Activated B cell treated with CpG ODN at 0.5 μM for 24 hours (primary cell): ENCODE results near the gene TCF15. TPM values are rescaled to one million over a fixed set of nuclear protein-coding genes. Genes with fewer than 3 reads are reported as not detected.

Experiments
- ATAC-seq: fragments of 200-7000 bp; cut with Tn5 transposase; one replicate; pipeline ENCODE4 v1.10.0; 2021; ENCODE audit warnings: low read depth, mild to moderate bottlenecking, moderate library complexity
- CTCF ChIA-PET: fragments of 350-600 bp; sonication (Branson Sonifier 250); formaldehyde crosslinking; loops from one replicate; lab custom pipeline; 2021; ENCODE audit warnings: antibody characterized with exemption; lab: Charles Lee
- POLR2A ChIA-PET: fragments of 350-600 bp; sonication (Branson Sonifier 250); formaldehyde crosslinking; loops from one replicate; lab custom pipeline; 2021; ENCODE audit warnings: antibody characterized with exemption; lab: Charles Lee
- DNase-seq: peaks from one replicate; pipeline ENCODE4 v3.0.0; 2022
- H3K27ac Mint-ChIP-seq: one replicate; pipeline ENCODE4 v1.8.0; 2020; ENCODE audit warnings: mixed read lengths
- H3K27me3 Mint-ChIP-seq: one replicate; pipeline ENCODE4 v1.8.0; 2021; ENCODE audit warnings: mixed read lengths
- H3K36me3 Mint-ChIP-seq: one replicate; pipeline ENCODE4 v1.8.0; 2021; ENCODE audit warnings: low read depth, mixed read lengths
- H3K4me1 Mint-ChIP-seq: one replicate; pipeline ENCODE4 v1.8.0; 2021; ENCODE audit warnings: mixed read lengths
- H3K4me3 Mint-ChIP-seq: one replicate; pipeline ENCODE4 v1.8.0; 2020; ENCODE audit warnings: mild to moderate bottlenecking, mixed read lengths
- H3K9me3 Mint-ChIP-seq: one replicate; pipeline ENCODE4 v1.8.0; 2020; ENCODE audit warnings: mixed read lengths
- CTCF ChIP-seq: fragments of 200-600 bp; IDR thresholded peaks from one replicate; pipeline ENCODE4 v1.8.0; 2022; ENCODE audit warnings: antibody characterized with exemption, mild to moderate bottlenecking
- intact Hi-C: fragments of 100-400 bp; cut with micrococcal nuclease; formaldehyde crosslinking; loops from one replicate; pipeline ENCODE4 v1.15.1; 2024
- total RNA-seq: library from RNA; stranded (reverse); gene quantifications from 2 replicates; pipeline ENCODE4 v1.2.3, GENCODE V29; 2022

TCF15 gene
- total RNA-seq, 1 donor from 2014 or later, result not detected

GRCh38 chr20:654417-654750 is 44.3 kb upstream of the TCF15 start:
- TF ChIP-seq CTCF, result no peak
- peak overlapping the region; percentile 38 for H3K4me3 Mint-ChIP-seq
- CTCF ChIA-PET, result no interaction called here
- no peaks in the 10 kb centered on the region for H3K9me3 Mint-ChIP-seq
- no peak for DNase-seq
- H3K4me1 Mint-ChIP-seq, result peaks cover 23% of the 10 kb centered on the region
- intact Hi-C loops, result no loop called here
- peaks cover 18% of the 10 kb centered on the region for H3K27me3 Mint-ChIP-seq
- ATAC-seq, result no peak
- H3K36me3 Mint-ChIP-seq, result no peaks in the 10 kb centered on the region
- H3K27ac Mint-ChIP-seq, result no peak overlapping the region
- POLR2A ChIA-PET, result no interaction called here

GRCh38 chr20:653590-654416 is 43.7 kb upstream of the TCF15 start:
- intact Hi-C loops, result loop anchor here (1.0 kb wide), 2 partner anchors 74 to 111 kb away; partner anchors contain the start of gene CSNK2A1
- peak overlapping the region; percentile 7 for H3K27ac Mint-ChIP-seq
- no peak for TF ChIP-seq CTCF
- H3K27me3 Mint-ChIP-seq, result peaks cover 14% of the 10 kb centered on the region
- H3K4me1 Mint-ChIP-seq, result peaks cover 23% of the 10 kb centered on the region
- H3K4me3 Mint-ChIP-seq, result peak overlapping the region; percentile 81
- no peaks in the 10 kb centered on the region for H3K9me3 Mint-ChIP-seq
- H3K36me3 Mint-ChIP-seq, result peaks cover 1% of the 10 kb centered on the region
- CTCF ChIA-PET, result no interaction called here
- no peak for ATAC-seq
- no peak for DNase-seq
- POLR2A ChIA-PET, result interaction anchor here (0.5 kb wide), 1 partner anchor 262 kb away, joined by 3 read pairs; no protein-coding TSS in a partner anchor

GRCh38 chr20:653110-653589 is 43.0 kb upstream of the TCF15 start, which contains the start of gene SRXN1:
TSS of gene SRXN1 (minus strand) at chr20:653200. CDS start at chr20:653185, 15 bp downstream.
- CTCF ChIA-PET, result no interaction called here
- intact Hi-C loops, result loop anchor here (1.0 kb wide), 2 partner anchors 75 to 110 kb away; partner anchors contain the start of gene CSNK2A1
- no peak for TF ChIP-seq CTCF
- peaks cover 8% of the 10 kb centered on the region for H3K36me3 Mint-ChIP-seq
- H3K4me3 Mint-ChIP-seq, result peak within 1 kb of the TSS; percentile 81
- no peaks in the 10 kb centered on the region for H3K9me3 Mint-ChIP-seq
- DNase-seq (peak; percentile 84), ATAC-seq (peak; percentile 94)
- H3K27ac Mint-ChIP-seq, result peak within 1 kb of the TSS; percentile 67
- peaks cover 8% of the 10 kb centered on the region for H3K27me3 Mint-ChIP-seq
- POLR2A ChIA-PET, result no interaction called here
- peaks cover 23% of the 10 kb centered on the region for H3K4me1 Mint-ChIP-seq

- H3K27me3 Mint-ChIP-seq, result peaks cover 4% of the 10 kb centered on the region
- intact Hi-C loops, result loop anchor here (1.0 kb wide), 3 partner anchors 76 to 181 kb away; partner anchors contain the start of genes CSNK2A1 and FAM110A
- H3K36me3 Mint-ChIP-seq, result peaks cover 12% of the 10 kb centered on the region
- no peak for TF ChIP-seq CTCF
- ChIA-PET CTCF (no interaction called here), POLR2A (no interaction called here)
- peaks cover 23% of the 10 kb centered on the region for H3K4me1 Mint-ChIP-seq
- H3K4me3 Mint-ChIP-seq, result peak overlapping the region; percentile 80
- H3K9me3 Mint-ChIP-seq, result no peaks in the 10 kb centered on the region
- ATAC-seq (no peak), DNase-seq (no peak)
- H3K27ac Mint-ChIP-seq, result peak overlapping the region; percentile 67
Measured at GRCh38 chr20:652615-653109, 42.6 kb upstream of the TCF15 start.
